GM21576 (cell line): ENCODE results near the gene ATXN7.

Experiments
- ATAC-seq: cut with Tn5 transposase; IDR thresholded peaks from one replicate; pipeline ENCODE4 v1.9.1; 2021; ENCODE audit warnings: mild to moderate bottlenecking, moderate library complexity; ENCODE audit not compliant: unreplicated experiment

The ATXN7 gene

DNA sequence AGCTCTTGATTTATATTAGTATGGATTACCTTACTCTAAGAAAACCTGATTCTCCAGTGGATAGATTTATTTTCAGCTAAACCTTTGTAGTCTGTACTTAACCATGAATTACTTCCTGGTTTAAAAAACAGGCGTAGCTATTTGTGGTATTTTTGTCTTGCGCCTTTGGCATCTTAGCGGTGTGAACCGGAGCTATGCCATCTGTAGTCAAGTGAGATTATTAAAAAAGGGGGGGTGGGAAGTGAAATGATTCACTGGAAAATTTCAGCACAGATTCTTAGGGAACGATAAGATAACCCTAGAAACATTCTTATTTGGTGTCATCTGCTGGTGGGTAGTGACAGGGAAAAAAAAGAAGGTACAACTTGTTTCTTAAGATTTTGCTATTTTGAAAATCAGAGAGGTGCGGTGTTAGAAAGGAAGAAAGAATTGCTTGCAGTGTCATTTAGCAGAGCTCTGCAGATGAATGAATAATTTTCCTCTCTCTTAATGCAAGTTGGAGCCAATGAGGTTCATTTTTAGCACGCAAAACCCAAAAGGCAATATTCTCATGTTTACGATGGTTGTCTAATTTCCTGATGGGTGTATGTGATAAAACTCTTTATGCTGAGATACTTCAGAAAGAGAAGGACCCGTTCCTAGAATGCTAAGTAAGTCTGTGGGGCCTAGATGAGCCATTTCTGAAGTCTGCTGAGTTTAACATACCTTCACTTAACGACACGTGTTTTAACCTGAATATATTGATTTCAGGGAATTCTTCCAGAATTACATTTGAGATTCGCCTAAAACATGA, 115.6 kb downstream of the ATXN7 start:
- no peak for ATAC-seq

DNA sequence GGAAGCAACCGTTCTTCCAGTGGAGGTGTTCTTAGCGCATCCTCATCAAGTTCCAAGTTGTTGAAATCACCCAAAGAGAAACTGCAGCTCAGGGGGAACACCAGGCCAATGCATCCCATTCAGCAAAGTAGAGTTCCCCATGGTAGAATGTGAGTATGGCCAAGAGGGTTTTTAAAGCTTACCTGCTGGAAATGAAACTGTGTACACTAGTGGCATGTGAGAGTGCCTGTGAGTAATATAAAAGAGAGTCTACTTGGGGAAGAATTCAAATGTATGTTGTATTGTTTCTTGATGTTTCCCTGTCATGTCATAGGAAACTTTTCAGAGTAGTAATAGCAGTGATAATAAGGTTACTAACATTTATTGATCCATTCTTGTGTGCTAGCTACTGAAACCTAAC, 116.4 kb downstream of the ATXN7 start:
- no peak for ATAC-seq

DNA sequence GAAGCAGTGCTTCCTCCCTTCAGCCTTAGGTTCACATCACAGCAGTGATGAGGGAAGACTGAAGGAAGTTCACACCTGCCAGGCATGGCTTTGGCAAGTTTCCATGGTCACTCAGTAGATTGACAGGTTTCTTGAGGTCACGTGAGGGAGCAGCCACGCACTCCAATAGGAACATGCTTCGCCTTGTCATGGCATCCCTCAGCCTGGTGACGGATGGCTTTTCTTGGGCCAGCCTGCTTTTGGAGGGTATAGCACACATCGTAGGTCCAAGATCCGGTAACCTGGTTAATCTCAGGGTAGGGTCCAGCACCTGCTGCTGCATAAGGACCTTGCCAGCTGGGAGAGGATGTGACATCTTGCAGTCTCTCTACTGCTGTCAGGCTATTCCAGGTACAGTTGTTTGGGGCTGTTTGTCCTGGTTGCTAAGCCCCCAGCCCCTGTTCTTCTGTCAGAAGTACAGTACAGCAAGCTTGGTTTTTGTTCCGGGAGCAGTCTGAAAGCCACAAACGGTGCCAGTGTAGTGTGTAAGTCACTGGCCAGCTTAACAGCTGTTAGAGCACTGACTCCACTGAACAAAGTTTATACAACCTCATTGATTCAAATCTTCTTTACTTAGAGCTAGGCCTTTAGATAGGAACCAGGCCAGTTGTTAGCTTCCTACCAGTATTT, 117.3 kb downstream of the ATXN7 start:
- ATAC-seq, result no peak

DNA sequence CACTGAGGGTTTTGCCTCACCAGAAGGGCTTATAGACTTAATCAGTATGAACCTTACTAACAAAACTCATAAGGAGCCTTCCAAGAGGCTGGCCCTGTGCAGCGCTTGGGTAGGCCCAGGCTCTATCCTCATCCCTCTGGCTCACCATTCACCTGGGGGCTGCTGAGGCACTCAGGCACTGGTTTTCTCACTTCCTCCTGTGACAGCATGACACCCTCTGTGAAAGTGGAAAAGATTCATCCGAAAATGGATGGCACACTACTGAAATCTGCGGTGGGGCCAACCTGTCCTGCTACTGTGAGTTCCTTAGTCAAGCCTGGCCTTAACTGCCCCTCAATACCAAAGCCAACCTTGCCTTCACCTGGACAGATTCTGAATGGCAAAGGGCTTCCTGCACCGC, 118.3 kb downstream of the ATXN7 start:
- no peak for ATAC-seq

DNA sequence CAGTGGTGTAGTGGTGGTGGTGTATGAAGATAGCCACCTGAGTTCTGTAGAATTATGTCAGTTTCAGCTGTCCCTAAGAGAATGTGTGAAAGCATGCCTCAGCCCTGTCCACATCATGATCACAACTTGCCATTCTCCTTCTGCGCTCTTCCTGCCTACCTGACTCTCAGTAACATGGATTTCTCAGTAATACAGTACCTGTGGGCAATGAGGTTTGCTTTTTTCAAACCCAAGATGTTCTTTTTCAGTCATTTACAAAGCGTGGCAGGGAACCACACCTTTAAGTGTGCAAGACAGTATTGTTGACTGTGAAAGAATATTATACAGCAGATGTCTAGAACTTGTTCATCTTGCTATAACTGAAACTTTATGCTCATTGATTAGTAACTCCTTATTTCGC, 120.7 kb downstream of the ATXN7 start:
- no peak for ATAC-seq

DNA sequence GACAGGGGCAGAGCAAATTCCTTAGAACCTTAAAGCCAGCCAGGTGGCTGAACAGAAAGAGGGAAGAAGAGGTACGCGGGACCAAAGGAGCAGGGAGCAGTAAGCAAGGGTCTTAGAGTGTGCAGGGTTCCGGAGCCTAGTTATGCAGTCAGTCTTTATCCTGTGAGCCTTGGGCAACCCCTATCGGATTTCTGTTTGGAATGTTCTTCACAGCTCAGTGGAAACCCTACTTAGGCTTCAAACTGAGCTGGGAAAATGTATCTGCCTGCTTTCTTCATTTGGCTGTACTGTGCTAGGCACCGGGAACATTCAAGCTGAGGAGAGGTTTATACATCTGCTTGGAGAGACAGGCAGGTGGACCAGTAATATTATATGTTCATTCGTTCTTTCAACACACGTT, 122.5 kb downstream of the ATXN7 start:
- ATAC-seq, result no peak

DNA sequence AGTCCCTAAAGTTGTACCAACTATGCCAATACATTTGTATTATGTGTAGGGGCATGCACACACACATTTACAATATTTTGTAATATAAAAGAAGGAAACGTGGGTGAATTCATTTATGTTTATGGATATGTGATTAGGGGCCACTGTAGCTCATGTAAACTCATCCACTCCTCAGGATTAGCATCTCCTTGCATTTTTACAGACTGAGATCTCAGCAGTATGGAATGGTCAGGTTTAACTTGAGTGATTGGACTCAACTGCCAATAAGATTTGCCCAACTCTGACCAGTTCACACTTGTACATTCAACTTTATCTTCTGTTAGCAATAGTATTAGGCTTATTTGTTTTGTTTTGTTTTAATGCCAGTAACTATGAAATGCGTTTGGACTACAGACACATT, 123.2 kb downstream of the ATXN7 start:
- no peak for ATAC-seq

DNA sequence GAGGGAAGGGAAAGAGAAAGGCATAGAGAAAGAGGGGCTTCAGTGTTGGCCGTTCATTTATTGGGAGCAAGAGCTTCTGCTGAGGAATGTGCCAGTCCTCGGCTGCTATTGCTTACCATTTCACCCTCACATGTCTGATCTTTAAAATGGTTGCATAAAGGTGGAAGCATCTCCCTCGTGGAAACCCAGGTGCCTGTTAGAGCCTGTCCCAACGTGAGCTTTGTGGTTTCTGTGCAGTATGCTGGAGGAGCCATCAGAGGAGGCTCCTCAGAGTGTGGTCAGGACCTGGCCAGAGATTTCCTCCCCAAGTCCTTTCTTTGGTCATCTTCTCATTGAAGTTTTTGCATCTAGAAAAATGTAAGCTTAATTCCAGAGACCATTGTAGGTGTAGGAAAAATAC, 125.3 kb downstream of the ATXN7 start:
- ATAC-seq, result no peak

DNA sequence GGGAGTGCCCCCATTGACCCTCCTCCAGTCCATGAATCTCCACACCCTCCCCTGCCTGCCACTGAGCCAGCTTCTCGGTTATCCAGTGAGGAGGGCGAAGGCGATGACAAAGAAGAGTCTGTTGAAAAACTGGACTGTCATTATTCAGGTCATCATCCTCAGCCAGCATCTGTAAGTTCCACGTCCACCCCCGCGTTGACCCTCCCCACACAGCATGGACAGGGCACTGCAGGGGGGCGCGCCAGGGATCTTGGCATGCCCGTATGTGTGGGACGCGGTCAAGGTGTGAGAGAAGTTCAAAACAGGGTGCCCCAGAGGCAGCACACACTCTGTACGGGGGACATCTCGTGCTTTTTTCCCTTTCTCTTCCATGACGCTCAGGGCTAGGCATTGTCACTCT, 126.5 kb downstream of the ATXN7 start:
- ATAC-seq, result no peak

DNA sequence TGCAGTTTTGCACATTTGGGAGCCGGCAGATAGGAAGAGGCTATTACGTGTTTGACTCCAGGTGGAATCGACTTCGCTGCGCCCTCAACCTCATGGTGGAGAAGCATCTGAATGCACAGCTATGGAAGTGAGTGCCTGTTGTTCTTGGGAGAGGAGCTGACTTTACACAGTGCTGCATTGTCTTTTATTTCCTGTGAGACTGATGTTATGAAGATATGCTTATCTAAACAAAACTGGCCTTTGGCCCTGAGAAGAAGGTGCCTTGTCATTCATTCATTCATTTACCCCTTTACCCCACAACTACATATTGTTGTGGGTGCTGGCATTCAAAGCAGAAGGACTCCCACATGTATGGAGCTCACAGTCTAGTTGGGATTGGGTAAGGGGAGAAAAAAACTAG, 127.1 kb downstream of the ATXN7 start:
- no peak for ATAC-seq

DNA sequence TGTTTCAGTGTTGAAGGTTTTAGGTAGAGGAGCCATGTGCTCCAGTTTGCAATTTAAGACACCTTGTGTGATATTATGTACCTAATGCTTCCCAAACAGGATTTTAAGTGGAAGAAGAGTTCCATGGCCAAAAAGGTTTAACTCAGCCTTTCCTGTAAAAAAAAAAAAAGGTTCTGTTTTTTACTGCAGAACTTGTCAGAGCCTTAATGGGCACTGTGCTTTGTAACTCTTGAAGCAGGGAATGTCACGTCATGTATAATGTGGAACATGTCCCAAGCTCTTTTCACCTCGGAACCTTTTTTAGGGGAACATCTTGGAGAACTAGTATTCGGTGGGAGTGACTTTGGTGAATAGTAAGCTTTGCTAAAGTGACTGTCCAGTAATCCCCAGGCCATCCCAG, 128.0 kb downstream of the ATXN7 start:
- ATAC-seq, result no peak

DNA sequence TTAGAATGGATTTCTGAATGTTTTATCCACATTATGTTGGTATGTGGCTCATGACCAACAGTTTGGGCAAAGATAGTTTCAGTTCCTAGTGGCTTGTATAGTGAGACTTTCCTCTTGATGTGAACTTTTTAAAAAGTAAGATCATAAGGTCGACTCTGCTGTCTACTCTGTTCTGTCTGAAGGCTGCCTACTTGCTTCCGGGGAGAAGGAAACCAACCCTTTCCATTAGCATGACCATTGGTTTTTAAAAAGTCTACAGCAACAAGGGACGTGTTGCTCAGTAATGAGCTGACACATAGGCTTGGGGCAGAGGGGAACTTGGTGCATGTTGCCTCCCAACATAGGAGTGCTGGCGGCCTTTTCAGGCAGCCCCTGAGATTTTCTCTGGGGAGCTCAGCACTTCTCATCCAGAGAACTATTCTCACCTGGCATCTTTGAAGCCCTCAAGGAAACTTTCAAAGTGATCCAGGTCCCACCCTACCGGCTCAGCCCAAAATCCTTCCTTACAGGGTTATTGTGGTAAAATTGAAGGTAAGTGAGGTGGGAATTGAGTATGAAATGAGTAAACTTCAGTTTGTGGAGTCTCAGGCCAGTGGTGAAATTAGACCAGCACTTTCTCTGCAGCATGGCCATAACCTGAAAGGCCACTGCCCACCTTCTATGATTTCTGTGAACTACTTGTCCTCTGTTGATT, 129.0 kb downstream of the ATXN7 start:
- no peak for ATAC-seq

DNA sequence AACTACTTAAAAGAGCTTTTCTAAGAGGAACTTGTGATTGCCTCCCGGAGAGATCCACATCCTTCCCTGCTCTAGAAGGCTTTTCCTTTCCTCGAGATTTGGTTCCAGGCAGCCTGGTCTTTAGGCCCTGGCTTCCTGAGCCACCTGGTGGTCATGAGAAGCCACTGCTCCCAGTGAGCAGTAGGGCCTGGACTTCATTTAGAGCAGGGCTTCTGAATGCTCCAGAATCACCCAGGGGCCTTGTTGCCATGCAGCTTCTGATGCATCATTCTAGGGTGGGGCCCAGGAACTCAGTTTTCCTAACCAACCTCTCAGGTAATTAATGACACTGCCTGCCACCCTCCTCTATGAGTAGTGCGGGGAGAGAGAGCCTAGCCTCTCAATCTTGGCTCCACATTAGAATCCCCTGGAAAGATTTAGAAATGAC, 130.0 kb downstream of the ATXN7 start:
- ATAC-seq, result no peak

DNA sequence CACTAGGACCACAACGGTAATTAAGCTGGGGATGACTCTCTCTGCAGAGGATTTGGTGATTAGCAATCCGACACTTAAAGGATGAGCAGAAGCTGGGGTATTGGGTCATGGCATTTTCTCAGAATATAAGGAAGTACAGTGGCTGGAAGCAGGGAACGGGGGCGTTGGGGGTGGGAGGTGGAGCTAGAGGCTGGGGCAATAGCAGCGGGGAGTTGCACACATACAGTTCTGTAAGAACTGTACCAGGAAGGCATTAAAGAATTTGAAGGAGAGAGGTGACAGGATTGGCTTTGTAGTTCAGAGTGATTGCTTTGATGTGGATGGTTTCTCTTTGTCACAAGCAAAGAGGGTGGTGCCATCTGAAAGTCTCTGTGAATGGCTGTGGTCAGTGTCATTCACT, 131.4 kb downstream of the ATXN7 start:
- no peak for ATAC-seq

DNA sequence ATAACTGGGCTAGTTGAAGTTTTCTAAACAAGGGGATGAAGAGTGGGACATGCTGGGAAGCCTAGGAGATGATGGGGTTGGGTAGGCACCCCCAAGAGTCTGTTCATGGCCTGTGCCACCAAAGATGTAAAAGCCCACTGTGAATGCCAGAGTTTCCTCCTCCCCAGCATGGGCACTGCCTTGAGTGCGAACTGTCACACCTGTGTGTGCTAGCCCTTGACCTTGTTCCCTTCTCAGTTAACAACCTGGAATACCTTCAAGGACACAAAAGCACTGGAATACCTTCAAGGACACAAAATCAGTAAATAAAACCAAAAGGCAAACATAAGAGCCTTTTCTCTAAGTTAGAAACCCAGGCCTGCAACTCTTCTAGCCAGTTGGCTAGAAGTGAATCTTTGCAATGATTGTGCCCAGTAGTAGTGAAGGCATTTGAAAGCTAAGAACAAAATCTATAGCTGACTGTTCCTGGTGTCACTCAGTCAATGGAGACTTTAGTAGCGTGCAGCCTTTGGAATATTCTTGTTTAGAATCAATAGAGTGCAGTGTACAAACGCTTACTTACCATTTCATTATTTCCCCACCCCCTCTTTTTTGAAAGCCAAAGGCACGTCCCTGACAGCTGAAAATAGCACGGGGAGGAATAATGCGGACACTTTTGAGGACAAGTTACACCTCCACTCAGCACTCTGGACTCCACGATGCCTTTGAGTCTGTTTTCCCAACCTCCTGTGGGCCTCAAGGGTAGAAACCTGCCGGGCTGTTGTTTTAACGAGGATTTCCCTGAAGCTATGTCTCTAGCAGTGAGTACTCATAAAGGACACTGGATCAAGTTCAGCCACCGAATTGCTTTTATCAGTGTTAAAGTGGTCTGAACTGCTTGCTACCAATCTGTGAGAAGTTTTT, 135.4 kb downstream of the ATXN7 start:
- no peak for ATAC-seq

DNA sequence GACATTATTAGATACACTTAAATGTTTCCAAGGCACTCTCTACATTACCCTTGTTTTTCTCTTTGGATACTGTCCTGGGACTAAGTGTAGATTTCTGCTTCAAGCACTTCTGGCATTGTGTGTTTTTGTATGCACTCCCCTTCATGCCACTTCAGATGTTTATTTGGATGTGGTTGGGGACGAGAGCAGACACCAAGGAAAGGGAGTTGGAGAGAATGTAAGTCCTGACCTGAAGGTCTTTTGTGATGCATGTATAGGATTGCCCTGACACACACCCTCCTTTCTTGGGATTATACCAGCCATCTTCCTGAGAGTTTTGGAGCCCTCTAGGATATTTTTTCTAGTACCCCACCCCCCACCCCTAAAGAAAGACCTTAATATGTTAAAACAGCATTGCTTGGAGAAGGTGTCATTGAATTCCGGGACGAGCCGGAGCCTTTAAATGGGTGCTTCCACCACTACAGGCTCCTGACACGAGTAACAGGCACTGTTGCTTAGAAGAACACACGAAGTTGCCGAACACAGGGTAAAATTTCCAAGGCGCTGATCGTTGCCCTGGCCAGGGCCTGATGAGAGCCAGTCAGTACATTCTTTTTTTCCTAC, 136.9 kb downstream of the ATXN7 start:
- ATAC-seq, result no peak

DNA sequence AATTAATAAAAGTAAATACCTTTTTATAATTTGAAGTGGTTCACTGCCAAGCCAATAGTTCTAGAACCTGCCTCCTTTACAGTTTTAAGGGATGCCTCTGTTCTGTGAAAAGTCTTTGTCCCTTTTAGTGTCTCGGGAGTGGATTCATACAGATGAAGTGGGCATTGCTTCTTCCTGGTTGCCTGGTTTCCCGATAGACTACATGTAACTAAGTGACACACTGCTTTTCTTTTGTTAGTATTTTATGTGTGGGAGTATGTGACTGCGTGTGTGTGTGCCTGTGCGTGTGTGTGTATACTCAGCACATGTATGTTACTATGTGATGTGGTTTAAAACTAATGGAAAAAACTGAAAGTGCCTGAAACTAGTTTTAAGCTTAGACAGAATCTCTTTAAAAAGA, 138.6 kb downstream of the ATXN7 start:
- ATAC-seq, result no peak

DNA sequence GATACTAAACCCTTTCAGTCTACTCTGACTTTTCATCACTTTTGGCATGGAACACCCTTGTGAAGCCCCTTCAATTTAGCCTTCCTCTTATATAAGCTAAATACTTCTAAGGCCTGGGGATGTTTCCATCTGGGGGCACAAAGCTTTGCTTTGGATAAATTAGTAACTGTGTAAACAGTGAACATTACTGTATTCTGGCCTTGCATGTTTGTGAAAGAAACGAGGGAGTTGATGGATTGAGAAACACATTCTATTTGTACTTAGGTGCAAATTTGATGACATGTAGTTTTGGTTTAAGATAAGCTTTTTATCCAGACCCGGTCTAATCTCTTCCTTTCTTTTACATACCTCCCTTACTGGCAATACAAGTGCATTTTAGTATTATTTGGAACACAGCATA, 139.9 kb downstream of the ATXN7 start:
- ATAC-seq, result no peak

DNA sequence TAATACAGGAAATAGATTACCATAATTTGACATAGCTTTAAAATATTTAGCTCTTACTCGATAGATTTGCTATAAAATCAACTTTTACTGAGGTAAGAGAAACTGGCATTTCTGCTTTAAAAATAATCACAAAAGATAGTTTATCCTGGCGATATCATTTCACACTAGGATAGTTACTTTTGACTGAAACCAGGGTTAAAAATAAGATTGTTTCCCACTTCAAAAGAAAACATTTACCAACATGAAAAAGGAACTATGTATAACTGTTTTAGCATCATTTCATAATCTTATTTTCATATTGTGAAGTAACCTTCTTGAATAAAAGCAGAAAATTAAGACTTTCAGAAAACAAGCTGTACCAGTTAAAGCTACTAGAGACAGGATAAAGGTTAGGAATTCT, 144.3 kb downstream of the ATXN7 start:
- ATAC-seq, result no peak

DNA sequence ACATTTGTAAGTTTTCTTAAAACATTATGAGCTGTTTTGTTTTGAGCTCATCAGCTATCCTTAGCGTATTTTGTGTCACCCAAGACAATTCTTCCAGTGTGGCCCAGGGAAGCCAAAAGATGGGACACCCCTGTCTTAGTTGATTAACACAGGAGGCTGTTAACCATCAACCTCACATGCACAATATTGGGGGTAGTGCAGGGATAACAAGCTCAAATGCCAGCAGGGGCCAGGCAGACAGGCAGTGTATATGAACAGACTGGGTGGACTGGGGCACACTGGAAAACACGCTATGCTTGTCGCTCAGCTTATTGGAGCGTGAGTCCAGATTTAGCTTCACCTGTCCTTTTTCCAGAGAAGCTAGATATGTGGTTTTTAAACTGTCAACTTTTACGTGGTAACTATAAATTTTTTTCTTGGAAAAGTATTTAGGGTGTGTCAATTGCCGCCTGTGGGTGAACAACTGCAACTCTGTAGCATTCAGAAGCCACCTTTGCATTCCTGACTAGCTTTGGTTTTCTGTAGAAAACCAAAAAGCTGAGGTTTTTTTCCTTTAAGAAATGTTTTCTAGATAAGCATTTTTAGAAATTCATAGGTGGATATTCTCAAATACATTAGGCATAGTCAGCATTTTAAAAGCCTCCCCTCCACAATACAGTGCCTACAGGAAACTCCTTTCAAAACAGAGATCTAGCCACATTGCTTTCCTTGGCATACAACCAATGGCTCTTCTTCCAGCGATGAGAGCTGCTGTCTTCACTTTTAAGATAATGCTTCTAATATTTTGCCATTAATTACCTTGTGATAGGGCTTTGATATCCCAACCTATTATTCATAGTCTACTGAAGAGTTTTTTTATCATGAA, 145.1 kb downstream of the ATXN7 start:
- no peak for ATAC-seq
